ENCODE data around the gene THNSL1. TPM values are rescaled to one million over a fixed set of nuclear protein-coding genes. Genes with fewer than 3 reads are reported as not detected.

The THNSL1 gene
- polyA plus RNA-seq, 1 of the 3 experiments (the other 2 are of a cell fraction), result 1.3 TPM

DNA sequence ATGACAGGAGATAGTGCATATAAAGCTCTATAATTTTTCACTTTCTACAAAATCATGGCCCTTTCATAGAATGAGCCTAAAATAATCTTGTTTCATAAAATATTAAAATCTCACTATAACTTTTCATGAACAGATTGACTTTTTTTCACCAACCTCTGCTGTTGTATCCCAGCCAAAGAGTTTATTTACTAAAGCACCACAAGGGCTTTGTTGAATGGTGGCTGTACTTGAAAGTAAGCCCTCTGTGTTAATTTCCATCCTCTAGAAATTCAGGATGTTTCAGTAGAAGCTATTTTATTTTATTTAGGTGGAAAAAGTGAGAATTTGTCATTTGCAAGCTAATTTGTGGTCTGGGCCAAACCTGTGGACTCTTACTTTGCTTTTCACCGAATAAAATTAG is 30.2 kb downstream of the THNSL1 start:
- Histone ChIP-seq H3F3A (replicated peaks; ENCODE audit: insufficient read depth) (no peaks in the 10 kb centered on the region), H4K20me1 (ENCODE audit: insufficient read depth) (no peaks in the 10 kb centered on the region), H3K9ac (no peak overlapping the region), H3K9me2 (no peaks in the 10 kb centered on the region), H3K4me3 (ENCODE audit: low read depth in 2 of 2, low read length in 1 of 2) (no peak overlapping the region), H3K4me2 (no peak overlapping the region), H3K79me2 (ENCODE audit: insufficient read depth) (no peaks in the 10 kb centered on the region), H3K27me3 (ENCODE audit: insufficient read depth) (no peaks in the 10 kb centered on the region), H3K27ac (ENCODE audit: low read depth in 2 of 2, low read length in 1 of 2) (no peak overlapping the region), H3K4me1 (ENCODE audit: control insufficient read depth in 1 of 2, insufficient read depth in 2 of 2, low read depth in 1 of 2, low read length in 1 of 2) (no peaks in the 10 kb centered on the region), H2AFZ (ENCODE audit: low read depth) (no peak overlapping the region), H3K36me3 (replicated peaks in 1 of 2; ENCODE audit: control insufficient read depth in 1 of 2, insufficient read depth in 2 of 2, low read length in 1 of 2) (no peaks in the 10 kb centered on the region), H3K9me3 (no peaks in the 10 kb centered on the region)
- POLR2A ChIA-PET, result no interaction called here
- DNase-seq, result no peak
- TF ChIP-seq POLR2AphosphoS5 (IDR thresholded peaks at IDR 0.05; ENCODE audit: low read depth, low read length) (no peak), RXRA (IDR thresholded peaks at IDR 0.05; ENCODE audit: borderline replicate concordance, low read depth) (no peak), RAD21 (IDR thresholded peaks at IDR 0.05; ENCODE audit: low read length) (no peak), FOSL2 (IDR thresholded peaks at IDR 0.05; ENCODE audit: borderline replicate concordance, low read depth) (no peak), EZH2phosphoT487 (IDR thresholded peaks at IDR 0.05; ENCODE audit: borderline replicate concordance, low read depth) (no peak), CHD2 (IDR thresholded peaks at IDR 0.05; ENCODE audit: low read length, partially characterized antibody) (no peak), MEF2A (IDR thresholded peaks at IDR 0.05; ENCODE audit: borderline replicate concordance, low read depth) (no peak), NRF1 (IDR thresholded peaks at IDR 0.05; ENCODE audit: low read depth, low read length) (no peak), TAF1 (IDR thresholded peaks at IDR 0.05; ENCODE audit: borderline replicate concordance, low read depth, low read length) (no peak), RCOR1 (IDR thresholded peaks at IDR 0.05; ENCODE audit: low read length) (no peak), SIN3A (IDR thresholded peaks at IDR 0.05; ENCODE audit: borderline replicate concordance, low read depth, low read length) (no peak), SMC3 (IDR thresholded peaks at IDR 0.05; ENCODE audit: low read depth, low read length) (no peak), TCF12 (IDR thresholded peaks at IDR 0.05) (no peak), EP300 (IDR thresholded peaks at IDR 0.05; ENCODE audit: borderline replicate concordance in 1 of 2, low read depth in 1 of 2, low read length in 1 of 2) (no peak), GABPA (IDR thresholded peaks at IDR 0.05; ENCODE audit: low read depth) (no peak), JUND (IDR thresholded peaks at IDR 0.05) (no peak)
- TF ChIP-seq, protein P1, sequence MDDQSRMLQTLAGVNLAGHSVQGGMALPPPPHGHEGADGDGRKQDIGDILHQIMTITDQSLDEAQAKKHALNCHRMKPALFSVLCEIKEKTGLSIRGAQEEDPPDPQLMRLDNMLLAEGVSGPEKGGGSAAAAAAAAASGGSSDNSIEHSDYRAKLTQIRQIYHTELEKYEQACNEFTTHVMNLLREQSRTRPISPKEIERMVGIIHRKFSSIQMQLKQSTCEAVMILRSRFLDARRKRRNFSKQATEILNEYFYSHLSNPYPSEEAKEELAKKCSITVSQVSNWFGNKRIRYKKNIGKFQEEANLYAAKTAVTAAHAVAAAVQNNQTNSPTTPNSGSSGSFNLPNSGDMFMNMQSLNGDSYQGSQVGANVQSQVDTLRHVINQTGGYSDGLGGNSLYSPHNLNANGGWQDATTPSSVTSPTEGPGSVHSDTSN (IDR thresholded peaks at IDR 0.05), result no peak
- TF ChIP-seq, protein P2, sequence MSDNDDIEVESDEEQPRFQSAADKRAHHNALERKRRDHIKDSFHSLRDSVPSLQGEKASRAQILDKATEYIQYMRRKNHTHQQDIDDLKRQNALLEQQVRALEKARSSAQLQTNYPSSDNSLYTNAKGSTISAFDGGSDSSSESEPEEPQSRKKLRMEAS (IDR thresholded peaks at IDR 0.05; ENCODE audit: low read depth), result no peak
- TF ChIP-seq, protein P3, sequence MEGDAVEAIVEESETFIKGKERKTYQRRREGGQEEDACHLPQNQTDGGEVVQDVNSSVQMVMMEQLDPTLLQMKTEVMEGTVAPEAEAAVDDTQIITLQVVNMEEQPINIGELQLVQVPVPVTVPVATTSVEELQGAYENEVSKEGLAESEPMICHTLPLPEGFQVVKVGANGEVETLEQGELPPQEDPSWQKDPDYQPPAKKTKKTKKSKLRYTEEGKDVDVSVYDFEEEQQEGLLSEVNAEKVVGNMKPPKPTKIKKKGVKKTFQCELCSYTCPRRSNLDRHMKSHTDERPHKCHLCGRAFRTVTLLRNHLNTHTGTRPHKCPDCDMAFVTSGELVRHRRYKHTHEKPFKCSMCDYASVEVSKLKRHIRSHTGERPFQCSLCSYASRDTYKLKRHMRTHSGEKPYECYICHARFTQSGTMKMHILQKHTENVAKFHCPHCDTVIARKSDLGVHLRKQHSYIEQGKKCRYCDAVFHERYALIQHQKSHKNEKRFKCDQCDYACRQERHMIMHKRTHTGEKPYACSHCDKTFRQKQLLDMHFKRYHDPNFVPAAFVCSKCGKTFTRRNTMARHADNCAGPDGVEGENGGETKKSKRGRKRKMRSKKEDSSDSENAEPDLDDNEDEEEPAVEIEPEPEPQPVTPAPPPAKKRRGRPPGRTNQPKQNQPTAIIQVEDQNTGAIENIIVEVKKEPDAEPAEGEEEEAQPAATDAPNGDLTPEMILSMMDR (IDR thresholded peaks at IDR 0.05), result no peak
- TF ChIP-seq, protein P4, sequence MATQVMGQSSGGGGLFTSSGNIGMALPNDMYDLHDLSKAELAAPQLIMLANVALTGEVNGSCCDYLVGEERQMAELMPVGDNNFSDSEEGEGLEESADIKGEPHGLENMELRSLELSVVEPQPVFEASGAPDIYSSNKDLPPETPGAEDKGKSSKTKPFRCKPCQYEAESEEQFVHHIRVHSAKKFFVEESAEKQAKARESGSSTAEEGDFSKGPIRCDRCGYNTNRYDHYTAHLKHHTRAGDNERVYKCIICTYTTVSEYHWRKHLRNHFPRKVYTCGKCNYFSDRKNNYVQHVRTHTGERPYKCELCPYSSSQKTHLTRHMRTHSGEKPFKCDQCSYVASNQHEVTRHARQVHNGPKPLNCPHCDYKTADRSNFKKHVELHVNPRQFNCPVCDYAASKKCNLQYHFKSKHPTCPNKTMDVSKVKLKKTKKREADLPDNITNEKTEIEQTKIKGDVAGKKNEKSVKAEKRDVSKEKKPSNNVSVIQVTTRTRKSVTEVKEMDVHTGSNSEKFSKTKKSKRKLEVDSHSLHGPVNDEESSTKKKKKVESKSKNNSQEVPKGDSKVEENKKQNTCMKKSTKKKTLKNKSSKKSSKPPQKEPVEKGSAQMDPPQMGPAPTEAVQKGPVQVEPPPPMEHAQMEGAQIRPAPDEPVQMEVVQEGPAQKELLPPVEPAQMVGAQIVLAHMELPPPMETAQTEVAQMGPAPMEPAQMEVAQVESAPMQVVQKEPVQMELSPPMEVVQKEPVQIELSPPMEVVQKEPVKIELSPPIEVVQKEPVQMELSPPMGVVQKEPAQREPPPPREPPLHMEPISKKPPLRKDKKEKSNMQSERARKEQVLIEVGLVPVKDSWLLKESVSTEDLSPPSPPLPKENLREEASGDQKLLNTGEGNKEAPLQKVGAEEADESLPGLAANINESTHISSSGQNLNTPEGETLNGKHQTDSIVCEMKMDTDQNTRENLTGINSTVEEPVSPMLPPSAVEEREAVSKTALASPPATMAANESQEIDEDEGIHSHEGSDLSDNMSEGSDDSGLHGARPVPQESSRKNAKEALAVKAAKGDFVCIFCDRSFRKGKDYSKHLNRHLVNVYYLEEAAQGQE (IDR thresholded peaks at IDR 0.05; ENCODE audit: low read depth, low read length), result no peak
- WGBS (ENCODE audit: low lambda C conversion rate), result 88% methylated on average over 1 of the region's 1 CpG
- CTCF ChIA-PET, result interaction anchor here (2.5 kb wide), 1 partner anchor 34 kb away, joined by 11 read pairs; no protein-coding TSS in a partner anchor

Measured in SK-N-SH (cell line).